GM18498 (cell line): ENCODE measurements around the gene BSN.
"Not testable (repeated sequence)": the region's sequence is repeated elsewhere in the genome, so short reads cannot be mapped to it uniquely, and the experiment has no call there.

ENCODE experiments used
- ATAC-seq: cut with Tn5 transposase; IDR thresholded peaks from one replicate; pipeline ENCODE4 v1.9.1; 2021; ENCODE audit warnings: mild to moderate bottlenecking, moderate library complexity; ENCODE audit not compliant: unreplicated experiment

The BSN gene

GRCh38 chr3:49689046-49689907 is 135.0 kb downstream of the BSN start, which contains the start of the genes MST1 and RNF123:
TSS of gene MST1 (minus strand) at chr3:49689474. CDS start at chr3:49688691, 783 bp downstream.
TSS of gene RNF123 (plus strand) at chr3:49689557. CDS start at chr3:49691166, 1,609 bp downstream.
- ATAC-seq = peak; percentile 55

GRCh38 chr3:49689908-49690624 is 135.8 kb downstream of the BSN start:
- ATAC-seq = not testable (repeated sequence)

GRCh38 chr3:49690856-49691255 is 136.6 kb downstream of the BSN start:
- not testable (repeated sequence) for ATAC-seq

GRCh38 chr3:49691481-49691880 is 137.2 kb downstream of the BSN start:
- not testable (repeated sequence) for ATAC-seq

GRCh38 chr3:49694409-49695070 is 140.3 kb downstream of the BSN start:
- not testable (repeated sequence) for ATAC-seq

GRCh38 chr3:49695350-49696015 is 141.2 kb downstream of the BSN start:
- ATAC-seq = not testable (repeated sequence)

- ATAC-seq = no peak
Observed at GRCh38 chr3:49699281-49699979, 145.2 kb downstream of the BSN start.

GRCh38 chr3:49700014-49700413 is 145.7 kb downstream of the BSN start:
- no peak for ATAC-seq

- no peak for ATAC-seq
Observed at GRCh38 chr3:49700453-49701128, 146.3 kb downstream of the BSN start.

GRCh38 chr3:49701388-49702077 is 147.3 kb downstream of the BSN start:
- no peak for ATAC-seq

GRCh38 chr3:49702672-49703071 is 148.4 kb downstream of the BSN start:
- no peak for ATAC-seq

GRCh38 chr3:49703443-49703927 is 149.2 kb downstream of the BSN start:
- peak; percentile 67 for ATAC-seq

- no peak for ATAC-seq
Observed at GRCh38 chr3:49703956-49704355, 149.7 kb downstream of the BSN start.

- ATAC-seq = no peak
Observed at GRCh38 chr3:49704629-49705028, 150.4 kb downstream of the BSN start.

GRCh38 chr3:49705390-49705960 is 151.2 kb downstream of the BSN start:
- ATAC-seq = no peak

GRCh38 chr3:49706456-49707112 is 152.3 kb downstream of the BSN start:
- ATAC-seq = no peak

- no peak for ATAC-seq
Observed at GRCh38 chr3:49707113-49707480, 152.8 kb downstream of the BSN start.

- ATAC-seq = no peak
Observed at GRCh38 chr3:49709852-49710251, 155.6 kb downstream of the BSN start.
